Measurements from ENCODE around the gene RHOT2. TPM values are rescaled to one million over a fixed set of nuclear protein-coding genes. Genes with fewer than 3 reads are reported as not detected.

Gene RHOT2
- total and polyA plus RNA-seq, 9 of the 15 experiments (the other 6 are each of a cell fraction or from before 2014, with no cell fraction given), result 5.0 to 373 (median 112) TPM

DNA sequence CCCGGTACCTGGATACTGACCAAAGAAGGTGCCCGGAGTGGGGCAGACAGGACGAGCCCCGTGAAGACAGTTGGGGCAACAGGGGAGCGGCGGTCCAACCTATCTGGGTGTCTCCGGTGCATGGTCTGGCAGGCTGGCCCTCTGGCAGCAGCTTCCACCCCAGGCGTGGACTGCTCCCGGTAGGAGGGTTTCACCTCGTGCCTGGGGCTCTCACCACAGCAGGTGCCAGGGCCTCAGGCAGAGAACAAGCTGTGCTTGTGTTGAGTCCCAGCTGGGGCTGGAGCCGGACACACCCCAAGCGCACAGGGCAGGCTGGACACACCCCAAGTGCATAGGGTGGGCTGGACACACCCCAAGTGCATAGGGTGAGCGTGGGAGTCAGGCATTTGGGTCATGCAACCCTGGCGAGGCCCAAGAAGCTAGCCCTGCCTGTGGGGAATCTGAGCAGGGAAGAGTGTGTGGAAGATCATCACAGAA is 39.2 kb downstream of the RHOT2 start:
- intact Hi-C loops (cut with micrococcal nuclease), result no loop called here

More for the DNA sequence above, 39.2 kb downstream of the RHOT2 start:
- CTCF ChIA-PET (ENCODE audit: low intra/inter-chr PET ratio), result no interaction called here
- no peak overlapping the region for H2AFZ ChIP-seq (ENCODE audit: low read depth, low read length)
- FAIRE-seq, result no peak
- peaks cover 0 to 65% of the 10 kb centered on the region in 2 experiments; a peak in 3 of 5 replicates for H3K4me1 ChIP-seq (replicated peaks in 1 of 2; ENCODE audit: control insufficient read depth in 2 of 2, insufficient read depth in 2 of 2, low read length in 2 of 2)
- TF ChIP-seq ZNF263 (CRISPR knock-in tag; IDR thresholded peaks at IDR 0.05; ENCODE audit: borderline replicate concordance), result no peak
- TF ChIP-seq, protein P1, sequence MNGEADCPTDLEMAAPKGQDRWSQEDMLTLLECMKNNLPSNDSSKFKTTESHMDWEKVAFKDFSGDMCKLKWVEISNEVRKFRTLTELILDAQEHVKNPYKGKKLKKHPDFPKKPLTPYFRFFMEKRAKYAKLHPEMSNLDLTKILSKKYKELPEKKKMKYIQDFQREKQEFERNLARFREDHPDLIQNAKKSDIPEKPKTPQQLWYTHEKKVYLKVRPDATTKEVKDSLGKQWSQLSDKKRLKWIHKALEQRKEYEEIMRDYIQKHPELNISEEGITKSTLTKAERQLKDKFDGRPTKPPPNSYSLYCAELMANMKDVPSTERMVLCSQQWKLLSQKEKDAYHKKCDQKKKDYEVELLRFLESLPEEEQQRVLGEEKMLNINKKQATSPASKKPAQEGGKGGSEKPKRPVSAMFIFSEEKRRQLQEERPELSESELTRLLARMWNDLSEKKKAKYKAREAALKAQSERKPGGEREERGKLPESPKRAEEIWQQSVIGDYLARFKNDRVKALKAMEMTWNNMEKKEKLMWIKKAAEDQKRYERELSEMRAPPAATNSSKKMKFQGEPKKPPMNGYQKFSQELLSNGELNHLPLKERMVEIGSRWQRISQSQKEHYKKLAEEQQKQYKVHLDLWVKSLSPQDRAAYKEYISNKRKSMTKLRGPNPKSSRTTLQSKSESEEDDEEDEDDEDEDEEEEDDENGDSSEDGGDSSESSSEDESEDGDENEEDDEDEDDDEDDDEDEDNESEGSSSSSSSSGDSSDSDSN (IDR thresholded peaks at IDR 0.05; ENCODE audit: borderline replicate concordance in 1 of 2, low read depth in 2 of 2, low read length in 2 of 2), result 0 out of 4 replicates have a peak, but pooled peaks of 1 of the 2 experiments have one; percentile 1
- no peaks in the 10 kb centered on the region for H3K79me2 ChIP-seq (ENCODE audit: control insufficient read depth, insufficient read depth, low read length)
- no peaks in the 10 kb centered on the region for H3K36me3 ChIP-seq (ENCODE audit: control insufficient read depth, insufficient read depth, low read length)
- no peaks in the 10 kb centered on the region for H3K9me3 ChIP-seq (replicated peaks; ENCODE audit: control insufficient read depth, insufficient read depth, low read depth, low read length)
- 9% methylated on average over 14 of the region's 14 CpGs for WGBS (ENCODE audit: insufficient coverage, low coverage, missing lambda C conversion rate)
- H3K4me2 ChIP-seq (ENCODE audit: insufficient read depth, low read length), result no peak overlapping the region
- POLR2A ChIA-PET, result interaction anchor here (0.5 to 1.7 kb wide), 7 partner anchors 9 to 83 kb away, joined by 3 to 9 read pairs (median 3); partner anchors contain the start of gene ANTKMT
- no peak overlapping the region for H3K27ac ChIP-seq (ENCODE audit: extremely low read depth, low read depth, low read length)
- peaks cover 34% of the 10 kb centered on the region for H4K20me1 ChIP-seq (replicated peaks; ENCODE audit: control insufficient read depth, insufficient read depth, low read length)
- H3K9ac ChIP-seq (ENCODE audit: insufficient read depth in 1 of 2, low read depth in 2 of 2, low read length in 2 of 2), result peak overlapping the region in 1 of 2 experiments; percentile 76; a peak in 1 of 4 replicates
- no peak overlapping the region for H3K4me3 ChIP-seq
- no TSS peak for BruUV-seq (replicated peaks)
- in situ Hi-C loops (cut with MboI), result no loop called here
- peaks cover 4% of the 10 kb centered on the region for H3K9me1 ChIP-seq (ENCODE audit: control insufficient read depth, insufficient read depth, low read length)
- H3K27me3 ChIP-seq (ENCODE audit: control insufficient read depth in 2 of 2, insufficient read depth in 2 of 2, low read length in 2 of 2), result peaks cover 5 to 37% of the 10 kb centered on the region in 2 experiments; a peak in 3 of 5 replicates
- ATAC-seq, result no peak
- DNase-seq (ENCODE audit: extremely low read depth in 1 of 4, low spot score in 3 of 4), result peak in 1 of 4 experiments; percentile 35

Measured in K562 (cell line).